C4-2B (cell line): ENCODE results near the gene CCND1.

Source experiments
- CTCF ChIP-seq: fragments of 450-650 bp; conservative IDR thresholded peaks from 2 replicates; pipeline ENCODE4 v1.5.1; 2017; ENCODE audit warnings: mild to moderate bottlenecking
- ZFX ChIP-seq: fragments of 450-650 bp; IDR thresholded peaks from 2 replicates; pipeline ENCODE4 v1.6.1; 2017

GRCh38 chr11:69655479-69656428 lies 14.8 kb downstream of the CCND1 start:
- TF ChIP-seq CTCF (no peak), ZFX (no peak)
